Measurements from ENCODE around the gene RFX2.

The RFX2 gene

DNA sequence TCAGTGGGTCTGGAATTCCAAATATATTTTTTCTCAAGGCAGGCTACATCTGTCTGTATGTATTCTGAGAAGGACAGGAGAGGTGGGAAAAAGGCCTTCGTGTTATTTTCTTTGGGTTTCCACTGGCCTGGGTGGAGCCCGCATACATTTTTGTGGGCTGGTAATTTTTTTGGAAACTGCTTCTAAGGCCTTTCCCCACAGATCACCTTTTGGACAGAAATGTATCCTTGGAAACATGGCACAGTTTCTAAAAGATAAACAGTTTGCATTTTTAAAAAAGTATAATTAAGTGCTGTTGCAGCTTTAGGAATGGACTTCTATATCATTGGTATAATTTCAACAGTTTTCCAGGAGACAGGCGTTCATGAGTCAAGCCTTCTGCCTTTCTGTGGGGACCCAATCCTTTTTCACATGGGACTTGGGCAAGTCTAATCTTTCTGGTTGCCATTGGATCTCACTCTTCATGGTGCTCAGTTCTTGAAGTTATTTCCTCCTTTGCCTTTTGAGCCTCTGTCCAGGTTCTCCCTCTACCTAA is 8.9 kb downstream of the RFX2 start:
- Histone ChIP-seq H3K4me3 (ENCODE audit: low read length) (no peak overlapping the region), H3K4me1 (ENCODE audit: control insufficient read depth, insufficient read depth, low read length) (no peaks in the 10 kb centered on the region), H3K9me3 (ENCODE audit: control insufficient read depth, low read length) (no peaks in the 10 kb centered on the region), H3K36me3 (ENCODE audit: control insufficient read depth, insufficient read depth, low read length) (no peaks in the 10 kb centered on the region), H3K9ac (ENCODE audit: low read length) (no peak overlapping the region), H3K27me3 (ENCODE audit: control insufficient read depth, insufficient read depth, low read length) (no peaks in the 10 kb centered on the region)

DNA sequence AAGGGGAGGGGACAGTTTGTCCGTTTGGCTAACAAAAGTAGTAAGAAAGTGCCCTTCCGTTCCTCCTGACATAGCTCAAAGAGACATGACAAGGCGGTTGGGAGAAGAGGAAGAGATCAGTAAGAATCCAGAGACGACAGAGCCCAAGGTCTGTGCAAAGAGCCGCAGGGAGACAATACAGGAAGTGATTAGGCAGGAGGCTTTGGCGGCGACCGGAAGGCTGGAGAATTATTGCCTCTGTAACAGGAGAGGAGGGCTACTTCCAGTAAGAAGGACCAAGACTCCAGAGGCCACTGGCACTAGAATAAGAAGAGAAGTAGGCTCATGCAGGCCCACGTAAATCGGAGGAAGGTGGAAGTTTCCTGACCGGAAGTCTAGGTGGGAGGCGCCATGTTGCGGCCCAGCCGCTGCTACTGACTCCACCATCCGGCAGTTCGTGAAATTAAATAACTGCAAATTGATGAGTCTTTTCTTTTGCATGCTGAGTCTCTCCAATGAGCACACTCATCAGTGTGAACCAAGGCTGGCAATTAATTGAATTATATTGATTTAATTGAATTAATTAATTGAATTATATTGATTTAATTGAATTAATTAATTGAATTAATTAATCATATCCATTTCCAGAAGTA is 9.9 kb downstream of the RFX2 start:
- H3K4me3 ChIP-seq (ENCODE audit: low read length): no peak overlapping the region
- no peaks in the 10 kb centered on the region for H3K27me3 ChIP-seq (ENCODE audit: control insufficient read depth, insufficient read depth, low read length)
- no peaks in the 10 kb centered on the region for H3K9me3 ChIP-seq (ENCODE audit: control insufficient read depth, low read length)
- no peaks in the 10 kb centered on the region for H3K4me1 ChIP-seq (ENCODE audit: control insufficient read depth, insufficient read depth, low read length)
- no peaks in the 10 kb centered on the region for H3K36me3 ChIP-seq (ENCODE audit: control insufficient read depth, insufficient read depth, low read length)
- H3K9ac ChIP-seq (ENCODE audit: low read length): no peak overlapping the region

DNA sequence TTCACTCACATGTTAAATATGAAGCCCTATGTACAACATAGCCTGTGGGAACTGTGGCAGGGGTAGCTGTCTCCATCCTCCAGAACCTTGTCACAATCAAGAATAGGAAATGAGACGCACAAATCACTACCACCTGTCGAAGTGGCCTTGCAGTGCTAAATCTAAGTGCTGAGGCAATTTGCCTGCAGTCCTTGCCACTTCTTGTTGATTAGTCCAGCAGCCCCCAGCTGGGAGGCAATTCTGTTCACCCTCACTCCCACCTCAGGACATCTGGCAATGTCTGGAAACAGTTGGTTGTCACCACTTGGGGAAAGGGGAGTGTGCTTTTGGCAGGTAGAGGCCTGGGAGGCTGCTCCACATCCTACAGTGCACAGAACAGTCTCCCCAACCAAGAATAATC is 10.7 kb downstream of the RFX2 start:
- Histone ChIP-seq H3K36me3 (ENCODE audit: control insufficient read depth, insufficient read depth, low read length) (no peaks in the 10 kb centered on the region), H3K4me1 (ENCODE audit: control insufficient read depth, insufficient read depth, low read length) (no peaks in the 10 kb centered on the region), H3K27me3 (ENCODE audit: control insufficient read depth, insufficient read depth, low read length) (no peaks in the 10 kb centered on the region), H3K9me3 (ENCODE audit: control insufficient read depth, low read length) (no peaks in the 10 kb centered on the region), H3K4me3 (ENCODE audit: low read length) (no peak overlapping the region), H3K9ac (ENCODE audit: low read length) (no peak overlapping the region)

DNA sequence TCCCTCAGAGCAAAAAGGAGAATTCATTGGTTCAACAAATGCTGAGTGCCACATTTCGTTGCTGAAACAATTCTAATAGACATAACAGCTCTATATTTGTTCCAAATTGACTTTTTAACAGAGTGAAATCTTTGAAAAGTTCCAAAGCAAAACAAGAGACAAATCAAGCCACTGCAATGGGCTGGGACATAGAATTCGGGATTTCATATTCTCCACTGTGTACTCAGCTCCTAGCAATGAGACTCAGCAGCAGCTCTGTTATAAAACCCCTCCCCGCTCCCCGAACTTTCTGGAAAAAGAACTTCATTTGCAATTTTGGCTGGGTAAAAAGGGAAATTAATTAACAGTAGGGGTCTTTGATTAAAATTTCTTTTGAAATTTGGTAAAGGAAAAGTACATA is 11.3 kb downstream of the RFX2 start:
- Histone ChIP-seq H3K4me1 (ENCODE audit: control insufficient read depth, insufficient read depth, low read length) (no peaks in the 10 kb centered on the region), H3K36me3 (ENCODE audit: control insufficient read depth, insufficient read depth, low read length) (no peaks in the 10 kb centered on the region), H3K27me3 (ENCODE audit: control insufficient read depth, insufficient read depth, low read length) (no peaks in the 10 kb centered on the region), H3K9me3 (ENCODE audit: control insufficient read depth, low read length) (no peaks in the 10 kb centered on the region), H3K9ac (ENCODE audit: low read length) (no peak overlapping the region), H3K4me3 (ENCODE audit: low read length) (no peak overlapping the region)

GRCh38 chr19:6098574-6098973 is 11.7 kb downstream of the RFX2 start:
- no peaks in the 10 kb centered on the region for H3K27me3 ChIP-seq (ENCODE audit: control insufficient read depth, insufficient read depth, low read length)

DNA sequence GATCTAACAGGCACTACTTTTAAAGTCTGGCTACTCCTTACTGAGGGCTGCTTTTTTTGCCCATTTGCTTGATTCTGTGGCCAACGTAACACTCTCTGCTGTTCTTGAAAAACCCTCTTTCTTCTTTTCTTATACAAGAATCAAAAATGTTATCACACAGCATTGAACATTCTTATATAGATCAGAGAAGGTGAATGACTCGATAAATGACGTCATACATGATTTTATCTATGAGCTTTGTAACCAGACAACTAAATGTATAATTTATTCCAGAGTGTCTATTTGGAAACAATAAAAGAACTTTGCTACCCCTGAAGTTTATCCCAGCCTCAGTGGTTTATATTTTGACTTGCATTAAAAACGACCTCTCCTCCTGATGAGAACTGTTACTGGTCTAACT is 12.4 kb downstream of the RFX2 start:
- H3K27me3 ChIP-seq (ENCODE audit: control insufficient read depth, insufficient read depth, low read length): no peaks in the 10 kb centered on the region
- H3K36me3 ChIP-seq (ENCODE audit: control insufficient read depth, insufficient read depth, low read length): no peaks in the 10 kb centered on the region
- no peaks in the 10 kb centered on the region for H3K9me3 ChIP-seq (ENCODE audit: control insufficient read depth, low read length)
- H3K4me3 ChIP-seq (ENCODE audit: low read length): no peak overlapping the region
- no peak overlapping the region for H3K9ac ChIP-seq (ENCODE audit: low read length)
- peaks cover 11% of the 10 kb centered on the region for H3K4me1 ChIP-seq (ENCODE audit: control insufficient read depth, insufficient read depth, low read length)

More at GRCh38 chr19:6098574-6098973, 11.7 kb downstream of the RFX2 start:
- Histone ChIP-seq H3K9me3 (ENCODE audit: control insufficient read depth, low read length) (no peaks in the 10 kb centered on the region), H3K36me3 (ENCODE audit: control insufficient read depth, insufficient read depth, low read length) (no peaks in the 10 kb centered on the region), H3K9ac (ENCODE audit: low read length) (no peak overlapping the region), H3K4me1 (ENCODE audit: control insufficient read depth, insufficient read depth, low read length) (peaks cover 4% of the 10 kb centered on the region), H3K4me3 (ENCODE audit: low read length) (no peak overlapping the region)

GRCh38 chr19:6095760-6096159 is 14.5 kb downstream of the RFX2 start:
- no peaks in the 10 kb centered on the region for H3K27me3 ChIP-seq (ENCODE audit: control insufficient read depth, insufficient read depth, low read length)
- no peak overlapping the region for H3K4me3 ChIP-seq (ENCODE audit: low read length)
- peaks cover 32% of the 10 kb centered on the region for H3K4me1 ChIP-seq (ENCODE audit: control insufficient read depth, insufficient read depth, low read length)
- no peak overlapping the region for H3K9ac ChIP-seq (ENCODE audit: low read length)
- H3K9me3 ChIP-seq (ENCODE audit: control insufficient read depth, low read length): no peaks in the 10 kb centered on the region
- H3K36me3 ChIP-seq (ENCODE audit: control insufficient read depth, insufficient read depth, low read length): no peaks in the 10 kb centered on the region

DNA sequence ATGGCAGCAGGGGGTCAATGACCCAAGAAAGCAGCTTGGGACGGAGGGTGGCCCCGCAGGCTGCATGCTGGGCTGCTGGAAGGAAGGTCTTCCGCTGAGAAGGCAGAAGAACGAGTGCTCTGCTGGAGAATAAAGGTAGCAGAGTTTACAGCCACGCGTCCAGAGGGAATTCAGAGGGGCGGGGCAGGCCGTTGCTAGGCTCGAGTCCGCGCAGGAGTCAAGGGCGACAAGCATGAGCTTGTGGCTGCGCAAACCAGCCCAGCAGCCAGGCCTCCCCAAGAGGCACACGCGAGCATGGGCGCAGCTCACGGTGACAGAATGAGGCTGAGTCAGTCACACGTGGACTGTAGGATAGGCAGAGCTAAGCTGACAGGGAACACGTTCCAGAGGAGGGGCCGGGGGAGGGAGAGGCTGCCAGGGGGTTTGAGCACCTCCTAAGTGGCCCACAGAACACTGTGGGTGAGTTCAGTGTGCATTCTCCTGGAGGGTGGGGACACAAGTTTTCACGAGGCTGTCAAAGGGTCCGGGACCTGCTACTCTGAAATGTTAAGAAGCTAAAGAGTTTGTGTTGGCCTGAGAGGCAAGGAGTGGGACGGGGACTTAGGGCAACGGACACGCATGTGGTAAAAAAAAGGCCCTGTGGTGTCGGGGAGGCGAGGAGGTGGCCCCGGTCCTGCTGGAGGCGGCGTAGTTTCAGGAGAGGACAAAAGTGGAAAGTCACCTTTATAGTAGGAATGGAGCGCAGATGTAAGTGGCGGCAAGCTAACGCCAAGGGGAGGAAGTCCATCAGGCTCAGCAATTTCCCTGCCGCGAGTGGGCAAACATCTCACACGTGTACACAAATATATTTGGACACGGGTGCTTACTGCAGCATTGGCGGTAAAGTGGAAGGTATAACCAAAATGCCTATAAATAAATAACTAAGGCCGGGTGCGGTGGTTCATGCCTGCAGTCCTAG is 17.7 kb downstream of the RFX2 start:
- H3K9ac ChIP-seq (ENCODE audit: low read length): peak overlapping the region; percentile 56
- no peaks in the 10 kb centered on the region for H3K9me3 ChIP-seq (ENCODE audit: control insufficient read depth, low read length)
- no peaks in the 10 kb centered on the region for H3K27me3 ChIP-seq (ENCODE audit: control insufficient read depth, insufficient read depth, low read length)
- peaks cover 63% of the 10 kb centered on the region for H3K4me1 ChIP-seq (ENCODE audit: control insufficient read depth, insufficient read depth, low read length)
- no peak overlapping the region for H3K4me3 ChIP-seq (ENCODE audit: low read length)
- H3K36me3 ChIP-seq (ENCODE audit: control insufficient read depth, insufficient read depth, low read length): no peaks in the 10 kb centered on the region

DNA sequence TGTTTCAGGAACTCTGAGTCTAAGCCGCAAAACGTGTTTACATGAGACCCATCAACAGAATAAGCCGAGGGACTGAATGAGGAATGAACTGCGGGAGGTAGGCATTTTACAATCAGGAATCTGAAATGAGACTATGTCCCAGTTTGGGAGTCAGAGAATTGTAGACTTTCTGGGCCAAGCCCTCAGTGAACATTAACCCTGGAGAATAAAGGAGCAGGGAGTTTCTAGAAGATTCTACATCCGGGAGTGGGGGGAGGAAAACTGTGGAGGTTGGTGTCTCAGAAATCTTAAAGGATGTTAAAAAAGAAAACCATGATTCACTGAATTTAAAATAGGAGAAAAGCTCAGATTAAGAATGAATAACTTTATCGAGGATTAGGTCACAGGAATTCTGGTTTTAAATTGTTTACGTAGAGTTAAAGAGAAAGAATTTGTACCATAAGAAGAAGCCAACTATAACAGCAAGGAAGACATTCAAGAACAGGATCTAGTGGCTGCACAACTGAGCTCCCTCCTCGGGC is 18.5 kb downstream of the RFX2 start:
- H3K9ac ChIP-seq (ENCODE audit: low read length): peak overlapping the region; percentile 56
- no peaks in the 10 kb centered on the region for H3K36me3 ChIP-seq (ENCODE audit: control insufficient read depth, insufficient read depth, low read length)
- H3K9me3 ChIP-seq (ENCODE audit: control insufficient read depth, low read length): no peaks in the 10 kb centered on the region
- peaks cover 71% of the 10 kb centered on the region for H3K4me1 ChIP-seq (ENCODE audit: control insufficient read depth, insufficient read depth, low read length)
- no peaks in the 10 kb centered on the region for H3K27me3 ChIP-seq (ENCODE audit: control insufficient read depth, insufficient read depth, low read length)
- no peak overlapping the region for H3K4me3 ChIP-seq (ENCODE audit: low read length)

GRCh38 chr19:6090634-6091033 is 19.7 kb downstream of the RFX2 start:
- H3K4me1 ChIP-seq (ENCODE audit: control insufficient read depth, insufficient read depth, low read length): peaks cover 72% of the 10 kb centered on the region
- no peaks in the 10 kb centered on the region for H3K9me3 ChIP-seq (ENCODE audit: control insufficient read depth, low read length)
- no peaks in the 10 kb centered on the region for H3K27me3 ChIP-seq (ENCODE audit: control insufficient read depth, insufficient read depth, low read length)
- H3K9ac ChIP-seq (ENCODE audit: low read length): no peak overlapping the region
- H3K36me3 ChIP-seq (ENCODE audit: control insufficient read depth, insufficient read depth, low read length): no peaks in the 10 kb centered on the region
- H3K4me3 ChIP-seq (ENCODE audit: low read length): no peak overlapping the region

GRCh38 chr19:6088602-6089049 is 21.7 kb downstream of the RFX2 start:
- Histone ChIP-seq H3K9ac (ENCODE audit: low read length) (peak overlapping the region; percentile 60), H3K27me3 (ENCODE audit: control insufficient read depth, insufficient read depth, low read length) (no peaks in the 10 kb centered on the region), H3K36me3 (ENCODE audit: control insufficient read depth, insufficient read depth, low read length) (no peaks in the 10 kb centered on the region), H3K4me3 (ENCODE audit: low read length) (no peak overlapping the region), H3K4me1 (ENCODE audit: control insufficient read depth, insufficient read depth, low read length) (peaks cover 69% of the 10 kb centered on the region), H3K9me3 (ENCODE audit: control insufficient read depth, low read length) (no peaks in the 10 kb centered on the region)

DNA sequence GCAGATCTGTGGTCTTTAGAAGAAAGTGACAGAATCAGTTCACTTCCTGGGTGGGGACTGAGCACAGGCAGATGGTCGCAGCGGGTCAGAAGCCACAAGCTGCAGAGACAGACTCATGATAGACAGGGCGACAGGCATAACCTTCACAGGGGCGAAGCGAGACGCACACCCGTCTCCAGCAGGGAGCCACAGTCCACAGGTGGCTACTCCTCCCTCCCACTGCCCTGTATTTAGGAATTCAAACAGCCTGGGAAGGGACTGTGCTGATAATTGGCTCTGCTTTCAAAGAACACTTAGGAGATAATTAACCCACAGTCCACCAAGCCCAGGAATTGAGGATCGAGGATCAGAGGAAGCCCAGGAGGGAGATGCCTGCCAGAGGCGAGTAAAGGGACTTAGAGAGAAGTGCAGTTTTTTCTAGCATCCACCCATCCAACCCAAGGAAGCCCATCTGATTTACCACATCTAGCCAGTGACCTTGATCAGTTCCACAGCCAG is 23.2 kb downstream of the RFX2 start:
- Histone ChIP-seq H3K4me3 (ENCODE audit: low read length) (no peak overlapping the region), H3K36me3 (ENCODE audit: control insufficient read depth, insufficient read depth, low read length) (no peaks in the 10 kb centered on the region), H3K4me1 (ENCODE audit: control insufficient read depth, insufficient read depth, low read length) (peaks cover 54% of the 10 kb centered on the region), H3K27me3 (ENCODE audit: control insufficient read depth, insufficient read depth, low read length) (no peaks in the 10 kb centered on the region), H3K9ac (ENCODE audit: low read length) (peak overlapping the region; percentile 60), H3K9me3 (ENCODE audit: control insufficient read depth, low read length) (no peaks in the 10 kb centered on the region)

Data from mucosa of stomach (tissue), 1 donor.